ENCODE results near the gene DOCK11.

GRCh38 chrX:118522230-118522926 is 26.8 kb downstream of the DOCK11 start:
- TF ChIP-seq CTCF (IDR thresholded peaks at IDR 0.05) (no peak), POLR2A (IDR thresholded peaks at IDR 0.05) (peak in 1 of 2 donors; percentile 17)
